ENCODE data around the gene VPS8. TPM values are rescaled to one million over a fixed set of nuclear protein-coding genes. Genes with fewer than 3 reads are reported as not detected.

VPS8 gene
- total RNA-seq, 3 donors from 2014 or later = 13.2 to 18.4 (median 17.6) TPM

DNA sequence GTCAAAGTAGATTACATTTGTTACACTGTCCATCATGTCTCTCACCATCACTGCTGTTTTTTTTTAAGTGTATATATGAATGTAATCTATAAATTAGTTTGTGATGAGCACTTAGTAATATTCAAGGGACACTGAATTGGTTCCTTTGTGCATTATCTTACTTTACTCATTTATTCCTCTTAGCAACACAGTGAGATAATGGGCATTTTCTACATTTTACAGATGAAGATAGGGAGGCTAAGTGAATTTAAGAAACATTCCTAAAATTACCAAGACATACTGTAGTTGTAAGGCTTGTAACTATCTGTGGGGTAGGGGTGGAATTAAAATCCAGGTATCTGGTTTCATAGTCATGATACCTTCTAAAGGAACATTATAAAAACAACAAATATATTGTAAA is 33.9 kb downstream of the VPS8 start:
- ATAC-seq (no peak), DNase-seq (no peak)
- no peaks in the 10 kb centered on the region for H3K9me3 Mint-ChIP-seq

DNA sequence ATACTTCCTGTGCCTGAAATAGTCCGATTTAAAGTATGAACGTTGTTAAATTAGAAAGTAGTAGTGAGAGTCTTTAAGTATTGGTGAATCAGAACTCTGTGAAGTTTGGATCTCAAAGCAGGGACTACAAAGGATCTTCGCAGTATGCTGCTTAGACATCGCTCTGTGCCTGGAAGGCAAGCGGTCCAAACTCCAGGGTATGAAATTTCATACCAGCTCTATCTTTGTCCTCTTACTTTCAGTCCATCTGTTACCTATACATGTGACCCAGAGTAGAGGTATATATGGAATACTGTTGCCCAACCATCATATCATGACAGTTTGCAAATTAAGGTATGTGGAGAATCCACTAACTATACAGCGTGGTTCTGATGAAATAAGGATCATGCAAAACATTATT is 34.5 kb downstream of the VPS8 start:
- Mint-ChIP-seq H3K4me1 (ENCODE audit: low read depth) (no peaks in the 10 kb centered on the region), H3K9me3 (no peaks in the 10 kb centered on the region), H3K36me3 (ENCODE audit: insufficient read depth) (peaks cover 43% of the 10 kb centered on the region), H3K4me3 (no peak overlapping the region), H3K27me3 (ENCODE audit: low read depth) (no peaks in the 10 kb centered on the region)
- ATAC-seq = no peak
- no peak for DNase-seq

More for the DNA sequence above, 33.9 kb downstream of the VPS8 start:
- no peaks in the 10 kb centered on the region for H3K27me3 Mint-ChIP-seq (ENCODE audit: low read depth)
- no peak overlapping the region for H3K4me3 Mint-ChIP-seq
- H3K4me1 Mint-ChIP-seq (ENCODE audit: low read depth) = no peaks in the 10 kb centered on the region
- H3K36me3 Mint-ChIP-seq (ENCODE audit: insufficient read depth) = peaks cover 37% of the 10 kb centered on the region

GRCh38 chr3:184848934-184849333 is 37.0 kb downstream of the VPS8 start:
- ATAC-seq (no peak), DNase-seq (no peak)
- H3K4me1 Mint-ChIP-seq (ENCODE audit: low read depth) = no peaks in the 10 kb centered on the region
- peaks cover 54% of the 10 kb centered on the region for H3K36me3 Mint-ChIP-seq (ENCODE audit: insufficient read depth)
- H3K27me3 Mint-ChIP-seq (ENCODE audit: low read depth) = no peaks in the 10 kb centered on the region
- H3K4me3 Mint-ChIP-seq = no peak overlapping the region
- H3K9me3 Mint-ChIP-seq = no peaks in the 10 kb centered on the region

- Mint-ChIP-seq H3K36me3 (ENCODE audit: insufficient read depth) (peaks cover 52% of the 10 kb centered on the region), H3K9me3 (no peaks in the 10 kb centered on the region), H3K4me1 (ENCODE audit: low read depth) (no peaks in the 10 kb centered on the region), H3K4me3 (no peak overlapping the region), H3K27me3 (ENCODE audit: low read depth) (no peaks in the 10 kb centered on the region)
- DNase-seq (no peak), ATAC-seq (no peak)
These were observed 38.2 kb downstream of the VPS8 start for GRCh38 chr3:184850201-184850600.

DNA sequence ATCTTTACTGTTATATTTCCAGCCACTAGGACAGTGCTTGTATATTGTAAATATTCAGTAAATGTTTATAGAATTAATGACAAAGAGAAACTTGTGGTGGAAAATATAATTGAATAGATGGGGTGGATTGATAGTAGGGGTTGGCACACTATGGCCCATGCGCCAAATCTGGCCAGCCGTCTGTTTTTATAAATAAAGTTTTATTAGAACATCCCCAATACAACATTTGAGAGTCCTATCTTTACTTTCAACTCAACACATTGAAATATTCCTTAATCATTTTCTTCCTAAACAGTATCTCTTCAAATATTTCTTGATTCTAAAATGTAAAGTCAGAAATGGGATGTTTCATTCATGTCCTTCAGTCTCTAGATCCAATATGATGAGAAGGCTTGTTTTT is 45.1 kb downstream of the VPS8 start:
- ATAC-seq = no peak
- Mint-ChIP-seq H3K27me3 (ENCODE audit: low read depth) (no peaks in the 10 kb centered on the region), H3K4me3 (no peak overlapping the region), H3K9me3 (no peaks in the 10 kb centered on the region), H3K36me3 (ENCODE audit: insufficient read depth) (peaks cover 50% of the 10 kb centered on the region), H3K4me1 (ENCODE audit: low read depth) (no peaks in the 10 kb centered on the region)
- no peak for DNase-seq

GRCh38 chr3:184864000-184864399 is 52.0 kb downstream of the VPS8 start:
- Mint-ChIP-seq H3K4me1 (ENCODE audit: low read depth) (no peaks in the 10 kb centered on the region), H3K36me3 (ENCODE audit: insufficient read depth) (peaks cover 42% of the 10 kb centered on the region), H3K9me3 (no peaks in the 10 kb centered on the region), H3K4me3 (no peak overlapping the region), H3K27me3 (ENCODE audit: low read depth) (no peaks in the 10 kb centered on the region)
- no peak for DNase-seq
- no peak for ATAC-seq

GRCh38 chr3:184868477-184868876 is 56.5 kb downstream of the VPS8 start:
- Mint-ChIP-seq H3K4me3 (no peak overlapping the region), H3K9me3 (no peaks in the 10 kb centered on the region), H3K36me3 (ENCODE audit: insufficient read depth) (peaks cover 42% of the 10 kb centered on the region), H3K4me1 (ENCODE audit: low read depth) (no peaks in the 10 kb centered on the region), H3K27me3 (ENCODE audit: low read depth) (no peaks in the 10 kb centered on the region)
- ATAC-seq (no peak), DNase-seq (no peak)

GRCh38 chr3:184872200-184872599 is 60.2 kb downstream of the VPS8 start:
- no peak for DNase-seq
- no peaks in the 10 kb centered on the region for H3K4me1 Mint-ChIP-seq (ENCODE audit: low read depth)
- no peak overlapping the region for H3K4me3 Mint-ChIP-seq
- peak; percentile 57 to 69 for ATAC-seq
- no peaks in the 10 kb centered on the region for H3K27me3 Mint-ChIP-seq (ENCODE audit: low read depth)
- H3K36me3 Mint-ChIP-seq (ENCODE audit: insufficient read depth) = peaks cover 38% of the 10 kb centered on the region
- H3K9me3 Mint-ChIP-seq = no peaks in the 10 kb centered on the region

DNA sequence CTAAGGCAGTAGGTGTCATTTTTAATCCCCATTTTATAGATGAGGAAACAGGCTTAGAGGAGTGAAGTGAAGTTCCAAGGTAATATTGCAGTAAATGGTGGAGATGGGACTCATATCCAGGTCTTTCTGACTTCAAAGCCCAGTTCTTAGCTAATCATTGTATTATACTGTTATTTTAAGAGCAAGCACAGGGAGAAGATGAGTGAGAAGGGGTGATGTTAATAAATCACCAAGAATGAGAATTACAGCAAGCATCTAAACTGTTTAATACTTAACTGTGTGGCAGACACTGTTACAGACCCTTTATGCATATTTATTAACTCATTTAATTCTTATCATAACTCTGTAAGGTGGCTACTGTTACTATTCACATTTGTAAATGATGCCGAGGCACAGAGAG is 61.2 kb downstream of the VPS8 start:
- H3K9me3 Mint-ChIP-seq = no peaks in the 10 kb centered on the region
- H3K4me3 Mint-ChIP-seq = no peak overlapping the region
- no peaks in the 10 kb centered on the region for H3K27me3 Mint-ChIP-seq (ENCODE audit: low read depth)
- no peak for DNase-seq
- H3K4me1 Mint-ChIP-seq (ENCODE audit: low read depth) = no peaks in the 10 kb centered on the region
- ATAC-seq = no peak
- peaks cover 36% of the 10 kb centered on the region for H3K36me3 Mint-ChIP-seq (ENCODE audit: insufficient read depth)

DNA sequence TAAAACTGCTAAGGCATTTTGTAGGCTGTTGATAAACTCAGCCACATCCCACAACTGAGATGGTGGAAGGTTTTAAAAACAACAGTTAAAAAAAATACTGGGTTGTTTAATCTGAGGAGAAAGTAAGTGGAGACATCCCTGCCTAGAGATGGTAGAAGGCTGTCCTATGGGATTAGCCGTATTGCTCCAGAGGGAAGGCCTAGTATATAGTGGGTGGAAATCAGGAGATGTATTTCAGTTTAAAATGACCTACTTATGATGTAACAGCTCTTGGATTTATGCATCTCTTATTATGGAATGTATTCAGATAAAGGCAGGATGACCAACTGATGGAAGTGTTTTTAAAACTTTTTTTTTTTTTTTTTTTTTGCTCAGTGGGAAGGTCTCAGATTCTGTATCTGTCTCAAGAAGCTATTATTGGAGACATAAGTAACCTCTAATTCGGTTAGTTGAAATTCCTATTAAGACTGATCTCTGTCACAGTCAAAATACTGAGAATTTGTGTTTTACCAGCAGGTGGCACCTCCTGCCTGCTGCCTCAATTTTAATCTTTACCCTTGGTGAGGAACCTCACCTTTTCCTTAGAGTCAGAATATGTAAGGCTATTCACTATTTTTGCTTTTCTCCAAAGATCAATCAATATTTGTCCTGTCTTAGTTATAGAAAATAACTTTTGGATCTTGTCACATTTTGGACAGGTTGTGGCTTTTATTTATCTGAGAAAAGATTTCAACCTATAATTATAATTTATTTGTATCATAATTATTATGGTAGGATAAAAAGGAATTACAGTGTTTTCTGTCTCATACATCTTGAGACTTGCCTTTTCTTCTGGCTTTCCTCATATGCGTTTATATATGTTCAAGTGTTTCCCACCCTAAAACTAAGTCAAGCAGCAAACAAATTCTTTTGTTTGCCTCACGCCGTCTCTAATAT is 63.0 kb downstream of the VPS8 start:
- no peak for DNase-seq
- Mint-ChIP-seq H3K27me3 (ENCODE audit: low read depth) (no peaks in the 10 kb centered on the region), H3K36me3 (ENCODE audit: insufficient read depth) (peaks cover 38% of the 10 kb centered on the region), H3K4me3 (no peak overlapping the region), H3K9me3 (no peaks in the 10 kb centered on the region), H3K4me1 (ENCODE audit: low read depth) (no peaks in the 10 kb centered on the region)
- ATAC-seq = no peak

GRCh38 chr3:184880276-184881019 is 68.5 kb downstream of the VPS8 start:
- no peak overlapping the region for H3K4me3 Mint-ChIP-seq
- DNase-seq = no peak
- no peaks in the 10 kb centered on the region for H3K27me3 Mint-ChIP-seq (ENCODE audit: low read depth)
- H3K9me3 Mint-ChIP-seq = no peaks in the 10 kb centered on the region
- no peak for ATAC-seq
- H3K4me1 Mint-ChIP-seq (ENCODE audit: low read depth) = no peaks in the 10 kb centered on the region
- H3K36me3 Mint-ChIP-seq (ENCODE audit: insufficient read depth) = peaks cover 49% of the 10 kb centered on the region

GRCh38 chr3:184884359-184885017 is 72.5 kb downstream of the VPS8 start:
- H3K9me3 Mint-ChIP-seq = no peaks in the 10 kb centered on the region

GRCh38 chr3:184885112-184885511 is 73.1 kb downstream of the VPS8 start:
- DNase-seq = no peak
- no peak for ATAC-seq
- H3K4me3 Mint-ChIP-seq = no peak overlapping the region
- H3K36me3 Mint-ChIP-seq (ENCODE audit: insufficient read depth) = peaks cover 31% of the 10 kb centered on the region
- H3K4me1 Mint-ChIP-seq (ENCODE audit: low read depth) = no peaks in the 10 kb centered on the region
- H3K27me3 Mint-ChIP-seq (ENCODE audit: low read depth) = no peaks in the 10 kb centered on the region
- no peaks in the 10 kb centered on the region for H3K9me3 Mint-ChIP-seq

More at GRCh38 chr3:184884359-184885017, 72.5 kb downstream of the VPS8 start:
- Mint-ChIP-seq H3K27me3 (ENCODE audit: low read depth) (no peaks in the 10 kb centered on the region), H3K36me3 (ENCODE audit: insufficient read depth) (peaks cover 35% of the 10 kb centered on the region), H3K4me1 (ENCODE audit: low read depth) (no peaks in the 10 kb centered on the region), H3K4me3 (no peak overlapping the region)
- DNase-seq = no peak
- ATAC-seq = no peak

DNA sequence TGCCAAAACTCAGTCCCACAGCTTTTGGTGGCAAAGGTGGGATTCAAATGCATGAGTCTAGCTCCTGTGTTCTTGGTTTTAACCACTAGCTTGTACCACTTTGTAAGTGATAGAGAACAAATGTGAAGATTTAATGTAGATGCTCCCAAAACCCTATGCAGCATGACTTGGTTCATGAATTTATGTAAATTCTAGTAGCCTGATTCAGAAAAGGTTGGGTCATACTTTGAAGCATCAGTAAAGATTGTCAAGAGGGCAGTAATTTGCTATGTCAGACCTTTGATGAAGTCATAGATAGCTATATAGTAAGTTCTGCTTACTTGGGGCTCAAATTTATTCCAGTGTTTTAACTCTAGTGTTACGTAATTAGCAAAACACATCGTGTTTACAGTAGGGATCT is 75.6 kb downstream of the VPS8 start:
- H3K4me3 Mint-ChIP-seq = no peak overlapping the region
- no peaks in the 10 kb centered on the region for H3K27me3 Mint-ChIP-seq (ENCODE audit: low read depth)
- H3K4me1 Mint-ChIP-seq (ENCODE audit: low read depth) = no peaks in the 10 kb centered on the region
- peaks cover 28% of the 10 kb centered on the region for H3K36me3 Mint-ChIP-seq (ENCODE audit: insufficient read depth)
- ATAC-seq (no peak), DNase-seq (no peak)
- no peaks in the 10 kb centered on the region for H3K9me3 Mint-ChIP-seq

Data from activated T-cell treated with anti-CD3 and anti-CD28 coated beads, Interleukin-2, amount 50 U/mL, for 4 hours (primary cell).